ENCODE measurements around the gene GLIPR1.
"Not testable (repeated sequence)": the region's sequence is repeated elsewhere in the genome, so short reads cannot be mapped to it uniquely, and the experiment has no call there.

The GLIPR1 gene

GRCh38 chr12:75522124-75522523 is 41.6 kb downstream of the GLIPR1 start:
- DNase-seq, result not testable (repeated sequence)

GRCh38 chr12:75525263-75525662 is 44.7 kb downstream of the GLIPR1 start:
- DNase-seq, result no peak

GRCh38 chr12:75526655-75527511 is 46.3 kb downstream of the GLIPR1 start:
- DNase-seq, result peak in 1 of 2 donors; percentile 60

- no peak for DNase-seq
Measured at GRCh38 chr12:75528272-75528671, 47.7 kb downstream of the GLIPR1 start.

GRCh38 chr12:75528692-75529091 is 48.1 kb downstream of the GLIPR1 start:
- DNase-seq, result no peak

GRCh38 chr12:75529316-75529715 is 48.8 kb downstream of the GLIPR1 start:
- DNase-seq, result no peak

- no peak for DNase-seq
Measured at GRCh38 chr12:75529826-75530225, 49.3 kb downstream of the GLIPR1 start.

GRCh38 chr12:75533239-75533638 is 52.7 kb downstream of the GLIPR1 start:
- DNase-seq, result no peak

- no peak for DNase-seq
Measured at GRCh38 chr12:75539889-75540288, 59.3 kb downstream of the GLIPR1 start.

- DNase-seq, result no peak
Measured at GRCh38 chr12:75542942-75543341, 62.4 kb downstream of the GLIPR1 start.

GRCh38 chr12:75543529-75543928 is 63.0 kb downstream of the GLIPR1 start:
- no peak for DNase-seq

- DNase-seq, result no peak
Measured at GRCh38 chr12:75545636-75546035, 65.1 kb downstream of the GLIPR1 start.

- no peak for DNase-seq
Measured at GRCh38 chr12:75548879-75549278, 68.3 kb downstream of the GLIPR1 start.

GRCh38 chr12:75549989-75550388 is 69.4 kb downstream of the GLIPR1 start:
- no peak for DNase-seq

GRCh38 chr12:75550401-75551240 is 70.1 kb downstream of the GLIPR1 start:
- DNase-seq, result no peak

GRCh38 chr12:75551477-75551876 is 70.9 kb downstream of the GLIPR1 start:
- no peak for DNase-seq

GRCh38 chr12:75553398-75553797 is 72.8 kb downstream of the GLIPR1 start:
- no peak for DNase-seq
